HG02588 (cell line): Measurements from ENCODE around the gene MNAT1.

Experiments used
- ATAC-seq: cut with Tn5 transposase; IDR thresholded peaks from one replicate; pipeline ENCODE4 v1.9.1; 2021; ENCODE audit warnings: mild to moderate bottlenecking, moderate library complexity; ENCODE audit not compliant: unreplicated experiment

Gene MNAT1

DNA sequence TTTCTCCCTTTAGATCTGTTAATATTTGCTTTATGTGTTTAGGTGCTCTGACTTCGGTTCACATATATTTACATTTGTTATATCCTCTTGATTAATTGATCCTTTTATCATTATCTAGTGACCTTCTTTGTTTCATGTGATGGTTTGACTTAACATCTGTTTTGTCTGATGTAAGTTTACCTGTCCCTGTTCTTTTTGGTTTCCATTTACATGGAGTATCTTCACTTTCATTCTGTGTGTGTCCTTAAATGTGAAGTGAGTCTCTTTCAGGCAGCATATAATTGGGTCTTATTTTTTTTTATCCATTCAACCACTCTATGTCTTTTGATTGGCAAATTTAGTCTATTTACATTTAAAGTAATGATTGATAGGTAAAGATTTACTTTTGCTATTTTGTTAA, 222.1 kb downstream of the MNAT1 start:
- ATAC-seq = no peak

DNA sequence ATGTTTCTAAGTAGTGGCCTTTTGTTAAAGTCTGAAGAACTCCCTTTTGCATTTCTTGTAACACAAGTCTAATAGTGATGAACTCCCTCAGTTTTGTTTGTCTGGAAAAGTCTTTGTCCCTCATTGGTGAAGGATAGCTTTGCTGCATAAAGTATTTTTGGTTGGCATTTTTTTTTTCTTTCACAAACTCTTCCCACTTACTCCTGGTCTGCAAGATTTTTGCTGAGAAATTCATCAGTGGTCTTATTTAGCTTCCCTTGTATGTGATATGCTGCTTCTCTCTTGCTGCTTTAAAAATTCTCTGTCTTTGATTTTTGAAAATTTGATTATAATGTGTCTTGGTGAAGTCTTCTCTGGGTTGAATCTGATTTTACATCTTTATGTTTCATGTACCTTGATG, 223.6 kb downstream of the MNAT1 start:
- ATAC-seq = no peak

DNA sequence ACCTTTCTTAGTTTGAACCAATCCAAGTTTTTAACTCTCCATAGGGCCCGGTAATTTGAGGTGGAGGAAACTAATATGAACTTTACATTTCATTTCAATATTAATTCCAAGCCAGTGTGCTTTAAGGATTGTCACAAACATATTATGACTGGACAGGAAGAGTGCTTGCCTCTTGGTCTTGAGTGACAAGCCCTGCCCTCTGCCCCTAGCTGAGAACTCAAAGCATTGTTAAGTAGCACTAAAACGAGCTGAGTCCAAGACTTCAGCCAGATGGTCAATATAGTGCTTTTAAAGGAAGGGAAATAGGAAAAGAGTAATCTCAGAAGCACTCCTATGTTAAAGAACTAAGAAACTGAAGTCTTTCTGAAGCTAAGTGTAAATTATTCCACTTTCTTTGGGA, 229.2 kb downstream of the MNAT1 start:
- ATAC-seq = no peak

DNA sequence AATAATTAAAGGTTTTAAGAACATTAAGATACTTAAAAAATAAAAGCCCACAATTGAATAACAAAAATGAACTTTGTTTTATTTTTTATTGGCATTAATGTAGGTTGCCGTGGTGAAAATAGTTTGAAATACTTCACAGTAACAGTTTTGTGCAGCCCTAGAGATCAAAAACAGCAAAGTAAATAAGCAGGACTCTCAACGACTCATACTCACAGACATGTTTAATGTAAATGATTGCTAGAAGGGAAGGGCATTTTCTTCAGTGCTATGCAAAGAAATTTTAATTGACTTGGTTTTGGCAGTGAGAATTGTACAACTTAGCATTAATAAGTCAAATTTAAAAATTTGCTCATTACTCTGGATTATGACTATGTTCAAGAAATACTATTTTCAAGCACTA, 230.3 kb downstream of the MNAT1 start:
- no peak for ATAC-seq

DNA sequence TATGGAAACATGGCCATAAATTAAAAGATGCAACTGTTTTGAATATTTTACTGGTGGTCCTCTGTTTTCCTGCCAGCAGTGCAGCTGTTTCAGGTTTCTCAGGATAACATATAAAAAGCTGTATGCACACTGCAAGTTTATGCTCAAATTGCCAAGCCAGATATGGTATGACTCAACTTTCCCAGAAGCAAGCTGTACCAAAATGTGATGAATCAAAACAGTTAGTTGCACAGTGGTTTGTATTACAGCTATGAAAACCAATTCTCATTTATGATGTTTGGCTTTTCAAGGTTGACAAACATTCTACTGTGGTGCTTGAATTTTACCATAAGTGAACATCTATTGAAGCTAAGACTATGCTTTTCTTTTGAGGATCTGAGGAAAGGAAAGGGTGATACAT, 230.8 kb downstream of the MNAT1 start:
- no peak for ATAC-seq

DNA sequence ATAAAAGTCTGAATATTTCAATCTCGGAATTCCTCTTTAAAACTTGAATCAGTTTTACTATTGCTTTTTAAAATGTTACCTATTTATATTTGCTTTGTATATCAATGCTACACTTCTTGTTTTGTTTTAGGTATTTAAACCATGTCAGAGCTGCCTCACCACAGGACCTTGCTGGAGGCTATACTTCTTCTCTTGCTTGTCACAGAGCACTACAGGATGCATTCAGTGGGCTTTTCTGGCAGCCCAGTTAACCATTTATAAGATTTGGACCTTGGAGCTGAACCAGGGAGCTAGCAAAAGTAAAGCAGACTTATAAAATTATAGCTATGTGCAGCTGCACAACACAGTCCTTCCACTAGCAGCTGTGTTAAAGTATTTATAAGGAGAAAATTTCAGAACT, 233.5 kb downstream of the MNAT1 start:
- no peak for ATAC-seq

DNA sequence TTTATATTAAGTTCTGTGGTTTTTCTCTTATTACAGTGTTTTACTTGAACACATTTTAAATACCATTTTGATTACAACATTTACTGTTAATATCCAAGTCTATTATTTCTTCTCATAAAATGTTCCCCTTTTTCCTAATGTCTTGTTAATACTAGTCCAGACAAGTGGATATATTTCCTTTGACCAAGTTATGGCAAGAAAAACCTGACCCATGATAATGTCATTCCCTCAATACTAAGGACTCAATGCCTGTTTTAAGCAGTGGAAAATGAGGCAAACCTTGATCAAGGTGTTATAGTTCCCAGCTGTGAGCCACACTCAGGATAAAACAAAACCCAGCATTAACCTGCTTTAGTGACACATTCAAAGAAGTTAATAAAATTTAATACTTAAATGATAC, 234.1 kb downstream of the MNAT1 start:
- no peak for ATAC-seq

DNA sequence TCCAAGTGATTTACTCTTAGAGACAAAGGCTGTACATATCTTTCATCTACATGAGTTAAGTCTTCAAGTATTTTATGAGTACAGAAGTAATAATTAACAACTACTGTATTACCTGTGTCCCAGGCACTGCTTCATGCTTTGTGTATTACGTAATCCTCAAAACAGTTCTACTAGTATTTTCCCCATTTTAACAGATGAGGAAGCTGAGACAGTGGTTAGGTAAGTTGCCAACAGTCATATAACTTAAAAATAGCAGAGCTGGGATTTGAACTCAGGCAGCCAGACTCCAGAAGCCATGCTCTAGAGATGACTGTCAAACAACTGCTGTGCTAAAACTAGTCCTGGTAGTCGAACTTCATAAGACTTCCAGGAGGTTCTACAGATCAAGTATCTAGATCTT, 235.6 kb downstream of the MNAT1 start:
- ATAC-seq = no peak

DNA sequence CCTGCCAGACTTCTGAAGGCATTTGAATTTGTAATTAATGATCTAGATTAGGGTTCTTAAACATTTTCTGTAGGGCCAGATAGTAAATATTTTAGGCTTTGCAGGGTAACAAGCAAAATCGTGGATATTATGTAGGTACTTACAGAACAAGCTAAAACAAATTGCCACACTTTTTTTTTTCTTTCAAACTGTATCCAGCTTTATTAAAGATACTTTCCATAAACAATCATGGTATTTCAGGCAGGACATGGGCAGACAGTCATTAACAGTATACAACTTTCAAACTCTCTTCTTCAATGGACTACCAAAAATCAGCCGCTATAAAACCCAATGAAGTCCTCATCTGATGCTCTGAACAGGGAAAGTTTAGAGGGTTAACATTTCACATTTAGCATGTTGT, 236.7 kb downstream of the MNAT1 start:
- ATAC-seq = no peak

DNA sequence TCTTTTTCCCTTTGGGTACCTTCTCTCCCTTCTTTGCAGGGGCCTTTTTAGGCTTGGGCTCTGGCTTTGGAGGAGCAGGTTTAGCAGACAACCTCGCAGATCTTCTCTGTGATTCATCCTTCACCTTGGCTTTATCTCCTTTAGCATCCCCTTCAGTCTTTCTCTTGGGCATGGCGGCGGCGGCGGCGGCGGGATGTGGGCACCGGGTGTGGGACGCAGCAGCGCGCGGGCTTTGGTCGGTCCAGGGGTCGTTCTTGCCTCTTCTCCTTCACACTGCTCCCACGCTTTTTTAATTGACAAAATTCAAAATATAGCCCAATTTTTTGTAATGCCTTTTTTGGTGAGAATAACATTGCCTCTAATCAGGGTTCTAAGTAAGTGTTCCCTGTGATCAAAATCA, 237.7 kb downstream of the MNAT1 start:
- ATAC-seq = no peak

DNA sequence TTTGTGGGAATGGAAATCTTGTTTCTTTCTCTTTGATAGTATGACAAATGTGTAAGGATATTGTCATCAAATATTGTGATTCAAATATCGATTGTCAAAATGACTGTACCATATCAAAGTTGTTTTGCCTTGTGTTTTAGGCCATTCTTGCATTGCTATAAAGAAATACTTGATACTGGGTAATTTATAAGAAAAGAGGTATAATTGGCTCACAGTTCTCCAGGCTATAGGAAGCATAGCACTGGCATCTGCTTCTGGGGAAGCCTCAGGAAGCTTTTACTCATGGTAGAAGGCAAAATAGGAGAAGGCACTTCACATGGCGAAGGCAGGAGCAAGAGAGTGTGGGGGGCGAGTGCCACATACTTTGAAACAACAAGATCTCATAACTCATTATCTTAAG, 238.5 kb downstream of the MNAT1 start:
- ATAC-seq = no peak

DNA sequence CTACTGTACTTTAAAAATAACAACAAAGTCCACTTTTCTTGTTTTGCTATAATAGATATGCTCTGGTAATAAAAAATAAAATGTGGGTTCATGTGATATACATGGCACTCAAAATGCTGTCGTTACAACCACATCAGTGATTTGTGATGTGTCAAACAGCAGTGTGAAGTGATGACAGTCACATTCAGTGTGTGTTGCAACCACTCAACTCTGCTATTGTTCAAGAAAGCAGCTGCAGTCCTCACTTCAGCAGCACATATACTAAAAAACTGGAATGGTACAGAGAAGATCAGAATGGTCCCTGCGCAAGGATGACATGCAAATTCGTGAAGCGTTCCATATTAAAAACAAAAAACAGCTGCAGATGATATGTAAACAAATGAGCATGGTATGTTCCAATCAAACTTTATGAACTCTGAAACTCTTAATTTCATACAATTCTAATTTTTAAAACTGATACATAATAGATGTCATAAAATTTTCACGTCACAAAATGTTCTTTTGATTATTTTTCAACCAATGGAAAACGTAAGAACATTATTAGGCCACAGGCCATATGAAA, 239.6 kb downstream of the MNAT1 start:
- no peak for ATAC-seq

DNA sequence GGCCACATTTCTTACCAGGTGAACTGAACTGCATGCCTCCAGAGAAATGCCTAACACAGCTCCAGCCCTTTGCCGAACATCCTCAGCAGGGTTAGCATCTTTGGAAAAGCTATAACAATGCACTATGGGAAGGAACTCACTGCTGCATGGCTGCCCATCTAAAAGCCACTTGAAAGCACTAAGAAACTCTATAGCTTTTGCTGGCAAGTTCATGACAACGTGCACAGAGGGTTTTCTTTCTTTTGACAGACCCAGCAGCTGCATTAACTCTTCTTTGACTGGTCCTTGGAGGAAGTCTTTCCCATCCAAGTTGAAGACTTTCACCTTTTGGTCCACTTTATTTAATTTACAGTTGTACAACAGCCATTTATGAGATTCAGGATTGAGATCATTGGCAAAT, 241.0 kb downstream of the MNAT1 start:
- no peak for ATAC-seq

DNA sequence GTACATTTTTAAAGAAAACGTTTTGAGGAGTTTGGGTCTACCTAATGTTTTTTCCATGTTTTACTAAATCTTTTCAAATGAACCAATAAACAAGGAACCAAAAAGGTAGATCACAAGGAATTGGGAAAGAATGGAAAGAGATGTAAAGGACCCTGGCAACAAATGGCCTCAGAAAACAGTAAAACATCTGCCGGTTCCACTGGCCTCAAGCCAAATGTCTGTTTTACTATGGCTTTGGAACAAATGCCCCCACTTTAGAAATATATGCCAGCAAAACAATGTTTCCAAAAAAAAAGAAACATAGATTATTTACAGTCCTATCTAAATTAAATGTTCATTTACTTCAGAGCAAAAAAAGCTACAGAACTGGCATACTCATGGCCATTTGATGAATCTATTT, 243.3 kb downstream of the MNAT1 start:
- no peak for ATAC-seq

DNA sequence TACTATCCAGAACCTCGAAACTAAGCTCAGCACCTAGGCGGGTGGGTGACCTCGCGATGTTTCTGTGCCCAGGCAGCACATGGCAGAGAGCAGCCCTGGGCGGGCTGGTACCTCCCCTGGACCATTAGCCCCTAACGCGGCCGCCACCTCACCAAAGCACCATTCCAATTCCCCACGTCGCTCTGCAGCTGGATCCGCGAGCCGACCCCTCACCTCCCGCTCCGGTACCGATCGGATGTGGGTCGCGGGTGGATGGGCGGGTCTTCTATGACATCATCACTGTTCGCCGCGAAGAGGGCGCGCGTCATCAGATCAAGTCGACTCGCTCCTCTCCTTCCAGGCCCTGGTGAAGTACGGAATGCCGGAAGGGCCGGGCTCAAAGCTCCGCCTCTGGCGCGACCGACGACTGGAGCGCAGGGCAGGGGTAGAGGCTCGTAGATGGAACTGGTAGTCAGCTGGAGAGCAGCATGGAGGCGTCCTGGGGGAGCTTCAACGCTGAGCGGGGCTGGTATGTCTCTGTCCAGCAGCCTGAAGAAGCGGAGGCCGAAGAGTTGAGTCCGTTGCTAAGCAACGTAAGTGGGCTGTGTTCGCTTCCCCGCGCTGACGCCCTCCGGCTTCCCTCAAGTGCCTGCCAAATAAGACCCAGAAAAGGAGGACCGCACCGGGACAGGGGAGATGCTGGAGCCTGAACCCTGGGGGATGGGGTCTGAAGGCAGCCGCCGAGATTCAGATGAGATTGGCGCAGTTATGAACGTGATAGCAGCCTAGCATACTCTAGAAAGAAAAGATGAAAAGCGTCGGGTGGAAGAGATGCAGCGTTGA, 246.5 kb downstream of the MNAT1 start, which contains the start of the genes SLC38A6 and TRMT5:
SLC38A6 (plus strand) TSS at position 435 of the 822 bp plus-strand sequence; CDS start at position 468, 33 bp downstream.
TRMT5 (minus strand) TSS at position 269 of the 822 bp plus-strand sequence; CDS start at position 163, 106 bp downstream.
- peak; percentile 86 for ATAC-seq

DNA sequence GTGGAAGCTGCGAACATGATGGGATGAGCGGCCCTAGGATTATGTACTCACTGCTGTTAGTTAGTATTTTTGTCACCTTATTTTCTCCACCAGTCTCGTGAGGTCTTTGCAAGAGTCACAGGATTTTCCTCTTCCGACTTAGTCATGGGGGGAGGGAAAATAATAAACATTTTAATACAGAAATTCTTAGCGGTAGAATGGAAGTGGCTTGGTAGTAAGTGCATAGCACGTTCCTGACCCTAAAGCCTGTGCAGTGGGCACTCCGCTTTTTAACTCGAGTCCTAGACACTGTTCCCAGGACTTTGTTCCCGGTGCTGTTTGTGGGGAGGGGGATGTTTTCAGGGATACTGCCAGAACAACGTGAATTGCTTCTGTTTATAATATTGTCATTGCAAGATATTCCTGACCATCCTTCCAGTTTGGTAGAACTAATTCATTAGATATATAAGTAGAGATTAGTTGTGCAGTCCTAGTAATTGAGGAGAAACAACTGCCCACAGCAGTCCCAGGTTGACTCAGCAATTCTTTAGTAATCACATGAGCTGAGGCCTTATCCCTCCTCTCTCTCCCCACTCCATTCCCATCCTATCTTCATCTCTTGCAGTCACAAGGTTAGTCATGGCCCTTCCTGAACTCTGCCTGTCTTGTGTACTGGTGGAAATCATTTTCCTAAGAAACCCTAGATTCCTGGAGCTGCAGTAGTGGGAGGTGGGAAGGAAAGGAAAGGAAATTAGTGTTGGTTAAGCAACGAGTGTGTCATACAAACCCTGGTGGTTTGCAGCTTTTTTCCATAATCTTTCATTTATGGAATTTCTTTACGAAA, 247.3 kb downstream of the MNAT1 start:
- no peak for ATAC-seq

DNA sequence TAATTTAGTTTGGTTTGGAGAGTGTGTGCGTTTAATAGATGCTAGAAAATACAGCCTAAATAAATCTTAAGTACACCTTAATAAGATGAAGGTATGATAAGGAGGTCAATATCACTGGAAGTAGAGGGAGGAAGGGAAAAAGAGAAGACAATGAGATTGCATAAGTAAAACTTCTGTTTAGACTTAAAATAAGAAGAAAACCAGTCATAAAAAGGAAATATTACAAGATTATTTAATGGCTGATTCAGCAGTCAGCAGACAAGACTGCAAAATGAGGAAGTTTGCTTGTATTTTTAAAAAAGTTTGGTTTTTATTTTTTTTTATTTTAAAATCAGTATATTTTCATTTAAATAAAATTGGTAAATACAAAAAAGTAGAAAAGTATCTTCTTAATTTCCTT, 249.6 kb downstream of the MNAT1 start:
- ATAC-seq = no peak

DNA sequence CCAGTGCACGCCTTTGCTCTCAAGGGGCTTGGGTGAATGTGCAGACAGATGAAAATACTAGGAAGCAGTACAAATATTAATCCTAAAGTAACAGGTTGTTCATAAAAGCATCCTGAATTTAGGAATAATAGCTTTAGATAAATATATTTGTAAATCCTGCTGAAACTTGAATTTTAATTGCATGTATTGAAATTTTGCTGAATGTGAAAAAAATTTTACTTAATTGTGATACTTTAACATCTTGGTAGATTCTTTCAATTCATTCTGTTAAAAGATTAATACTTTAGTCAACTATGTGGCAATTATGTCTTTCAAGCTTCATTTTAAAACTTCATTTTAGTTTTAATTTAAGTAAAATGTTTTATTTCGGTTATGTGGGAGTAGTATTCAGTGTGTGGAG, 251.9 kb downstream of the MNAT1 start:
- ATAC-seq = no peak

DNA sequence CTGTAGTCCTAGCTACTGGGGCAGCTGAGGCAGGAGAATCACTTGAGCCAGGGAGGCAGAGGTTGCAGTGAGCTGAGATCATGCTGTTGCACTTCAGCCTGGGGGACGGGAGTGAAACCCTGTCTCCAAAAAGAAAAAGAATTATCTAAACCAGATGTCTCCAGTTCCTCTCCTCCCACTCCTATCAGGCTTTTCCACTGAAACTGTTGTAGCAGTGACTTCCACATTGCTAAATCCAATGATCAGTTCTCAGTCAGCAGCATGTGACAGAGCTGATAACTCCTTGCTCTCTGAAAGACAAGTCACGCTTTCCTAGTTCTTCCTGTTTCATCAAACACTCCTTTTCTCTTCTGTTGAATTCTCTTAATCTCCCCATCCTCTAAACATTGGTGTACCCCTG, 255.0 kb downstream of the MNAT1 start:
- no peak for ATAC-seq

DNA sequence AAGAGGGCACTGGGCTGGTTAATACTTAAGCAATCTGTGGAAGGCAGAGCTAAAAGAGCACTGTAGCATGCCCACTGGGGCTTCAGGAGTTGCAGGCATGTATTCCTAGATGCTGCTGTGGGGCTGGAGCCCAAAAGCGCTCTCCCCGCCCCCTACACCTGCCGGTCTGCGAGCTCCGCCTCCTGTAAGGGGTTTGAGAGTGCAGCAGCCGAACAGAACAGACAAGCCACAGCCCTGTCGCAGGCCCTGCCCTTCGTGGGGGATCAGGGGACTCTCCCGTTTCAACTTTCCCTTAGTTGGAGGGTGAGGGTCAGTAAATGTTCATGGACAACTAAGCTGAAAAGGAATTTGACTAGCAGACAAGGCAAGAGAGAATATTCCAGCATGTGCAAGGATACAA, 264.1 kb downstream of the MNAT1 start:
- no peak for ATAC-seq

DNA sequence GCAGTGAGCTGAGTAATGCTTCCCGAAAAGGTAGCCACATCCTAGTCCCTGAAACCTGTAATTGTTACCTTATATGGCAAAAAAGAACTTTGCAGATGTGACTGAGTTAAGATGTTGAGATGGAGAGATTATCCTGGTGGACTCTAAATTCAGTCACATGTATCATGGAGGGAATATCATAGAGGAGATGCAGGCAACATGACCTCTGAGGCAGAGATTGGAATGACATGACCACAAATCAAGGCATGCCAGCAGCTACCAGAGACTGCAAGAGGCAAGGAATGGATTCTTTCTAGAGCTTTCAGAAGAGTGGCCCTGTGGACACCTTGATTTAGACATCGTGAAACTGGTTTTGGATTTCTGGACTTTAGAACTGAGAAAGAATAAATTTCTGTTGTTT, 265.0 kb downstream of the MNAT1 start:
- no peak for ATAC-seq

DNA sequence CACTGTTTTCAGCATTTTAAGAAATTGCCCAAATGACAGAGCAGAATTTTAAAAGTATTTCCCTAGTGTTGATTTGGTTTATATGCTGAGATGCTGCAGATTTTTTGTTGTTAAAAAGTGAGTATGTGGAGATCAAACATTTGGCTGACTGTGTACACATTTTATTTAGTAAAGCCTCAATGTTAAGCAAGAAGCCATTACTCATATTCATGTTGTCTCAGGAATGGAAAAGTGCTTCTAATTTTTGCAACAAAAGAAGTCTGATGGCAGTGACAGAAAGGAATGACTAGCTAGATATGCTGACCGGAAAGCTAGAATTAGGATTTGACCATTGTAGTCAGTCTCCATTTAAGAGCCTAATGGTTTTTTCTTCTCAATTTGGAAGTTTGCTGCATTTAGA, 269.0 kb downstream of the MNAT1 start:
- no peak for ATAC-seq
